ENCODE data around the gene PRR7. TPM values are rescaled to one million over a fixed set of nuclear protein-coding genes. Genes with fewer than 3 reads are reported as not detected.

The PRR7 gene
- total RNA-seq, 1 donor from 2014 or later: 1.4 TPM

DNA sequence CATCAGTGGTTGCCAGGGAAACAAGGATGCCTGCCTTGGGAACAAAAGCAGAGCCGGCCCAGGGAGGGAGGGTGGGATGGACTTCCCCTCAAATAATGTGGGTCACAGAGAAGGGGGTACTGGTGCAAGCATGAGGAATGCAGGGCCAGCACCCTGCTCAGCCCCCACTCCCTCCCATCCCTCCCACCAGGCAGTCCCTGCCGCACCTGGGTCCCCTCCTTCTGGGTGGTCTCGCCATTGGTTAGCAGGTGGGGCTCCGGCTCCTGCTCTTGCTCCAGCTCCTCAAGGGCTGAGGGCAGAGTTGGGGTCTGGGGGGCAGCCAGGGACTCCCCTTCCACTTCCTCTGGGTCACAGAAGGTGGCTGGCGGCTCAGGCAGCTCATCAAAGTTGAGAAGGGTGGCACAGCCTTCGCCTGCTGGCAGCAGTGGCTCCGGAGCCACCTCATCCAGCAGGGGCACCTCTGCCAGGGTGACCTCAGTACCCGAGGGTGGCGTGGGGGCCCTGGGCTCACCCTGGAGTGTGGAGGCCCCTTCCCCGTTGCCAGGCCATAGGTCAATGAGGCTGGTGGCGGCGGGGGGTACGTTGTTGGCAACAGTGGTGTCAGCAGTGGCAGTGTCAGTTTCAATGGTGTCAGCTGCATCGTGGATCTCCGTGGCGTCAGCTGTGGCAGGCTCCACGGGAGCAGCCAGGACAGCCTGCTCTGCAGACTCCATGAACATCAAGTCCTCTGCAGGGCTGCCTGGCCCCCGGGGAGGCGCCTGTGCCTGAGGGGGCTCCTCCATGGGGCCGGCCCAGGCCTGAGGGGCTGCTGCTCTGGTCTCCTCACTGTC is 11.5 kb downstream of the PRR7 start:
- no peak for DNase-seq (ENCODE audit: missing footprints)
- intact Hi-C loops (cut with DNase I): loop anchor here (2.0 kb wide), 1 partner anchor 13 kb away; no protein-coding TSS in a partner anchor
- no peak for ATAC-seq

DNA sequence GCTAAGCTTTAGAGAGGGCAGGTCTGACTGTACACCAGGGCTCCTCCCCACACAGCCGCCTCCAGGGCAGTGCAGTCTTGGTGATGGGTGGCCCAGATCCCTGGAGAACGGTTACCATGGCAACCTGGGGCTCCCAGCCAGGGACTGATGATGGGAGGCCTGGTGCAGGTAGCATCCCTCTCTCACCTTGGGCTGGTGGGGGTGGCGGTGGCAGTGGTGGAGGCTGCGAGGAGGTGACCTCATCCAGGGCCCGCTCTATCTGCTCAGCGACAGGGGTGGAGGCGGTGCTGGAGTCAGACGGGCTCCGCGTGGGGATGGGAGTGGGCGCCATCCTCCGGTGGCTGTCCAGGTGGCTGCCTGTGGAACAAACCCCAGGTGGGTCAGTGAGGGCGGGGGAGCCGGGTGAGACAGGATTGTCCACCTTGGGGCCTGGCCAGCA is 12.3 kb downstream of the PRR7 start:
- intact Hi-C loops (cut with DNase I): no loop called here
- DNase-seq (ENCODE audit: missing footprints): no peak
- no peak for ATAC-seq

DNA sequence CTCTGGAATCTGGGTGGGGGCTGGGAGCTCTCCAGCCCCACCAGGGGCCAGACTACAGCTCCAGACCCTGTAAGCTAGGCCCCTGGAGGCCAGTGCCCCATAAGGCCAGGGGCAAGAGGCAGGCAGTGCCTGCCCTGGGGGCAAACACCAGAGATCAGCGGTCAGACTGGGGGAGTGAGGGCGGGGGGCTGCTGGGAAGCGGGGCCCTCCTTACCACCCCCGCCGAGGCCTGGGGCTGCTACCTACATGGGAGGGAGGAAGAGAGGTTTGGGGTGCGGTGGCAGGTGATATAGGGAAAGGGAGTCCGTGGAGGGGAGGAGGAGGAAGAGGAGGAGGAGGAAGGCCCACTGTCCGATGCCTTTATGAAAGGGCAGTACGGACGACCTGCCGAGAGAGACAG is 12.7 kb downstream of the PRR7 start:
- DNase-seq (ENCODE audit: missing footprints) (no peak), ATAC-seq (no peak)
- intact Hi-C loops (cut with DNase I): no loop called here

DNA sequence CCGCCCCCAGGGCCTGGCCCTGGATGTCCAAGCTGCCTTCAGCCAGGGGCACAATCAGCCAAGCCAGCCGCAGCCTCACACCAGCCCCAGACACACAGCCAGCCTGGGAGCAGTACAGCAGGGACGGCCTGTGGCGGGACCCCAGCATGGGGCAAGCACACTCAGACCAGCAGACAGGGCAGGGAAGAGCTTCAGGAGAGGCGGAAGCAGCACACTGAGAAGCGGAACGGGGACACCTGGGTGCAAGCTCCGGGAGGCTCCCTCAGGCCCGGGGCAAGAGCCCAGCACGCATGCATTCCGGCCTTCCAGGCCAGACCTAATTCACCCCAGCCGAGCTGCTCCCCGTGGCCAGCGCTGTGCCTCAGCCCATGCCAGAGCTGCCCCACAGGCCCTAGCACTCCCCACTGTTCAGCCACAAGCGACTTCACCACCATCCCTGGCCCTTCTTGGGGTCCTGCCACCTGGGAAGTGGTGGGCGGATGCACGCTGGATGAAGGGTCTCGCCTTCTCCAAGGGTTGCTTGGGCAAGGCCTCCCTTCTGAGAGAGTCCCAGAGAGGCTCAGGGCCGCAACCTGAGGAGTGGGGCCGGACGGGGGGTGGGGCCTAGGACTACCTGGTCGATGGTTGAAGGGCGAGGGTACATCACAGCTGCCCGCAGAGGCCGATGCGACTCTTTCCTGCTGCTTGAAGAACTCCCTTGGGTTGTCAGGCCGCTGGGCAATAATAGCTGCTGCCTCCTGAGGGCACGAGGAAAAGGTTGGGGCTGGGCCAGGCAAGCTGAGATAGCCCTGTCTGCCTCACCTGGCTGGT is 13.4 kb downstream of the PRR7 start:
- no peak for ATAC-seq
- no peak for DNase-seq (ENCODE audit: missing footprints)
- intact Hi-C loops (cut with DNase I): no loop called here

DNA sequence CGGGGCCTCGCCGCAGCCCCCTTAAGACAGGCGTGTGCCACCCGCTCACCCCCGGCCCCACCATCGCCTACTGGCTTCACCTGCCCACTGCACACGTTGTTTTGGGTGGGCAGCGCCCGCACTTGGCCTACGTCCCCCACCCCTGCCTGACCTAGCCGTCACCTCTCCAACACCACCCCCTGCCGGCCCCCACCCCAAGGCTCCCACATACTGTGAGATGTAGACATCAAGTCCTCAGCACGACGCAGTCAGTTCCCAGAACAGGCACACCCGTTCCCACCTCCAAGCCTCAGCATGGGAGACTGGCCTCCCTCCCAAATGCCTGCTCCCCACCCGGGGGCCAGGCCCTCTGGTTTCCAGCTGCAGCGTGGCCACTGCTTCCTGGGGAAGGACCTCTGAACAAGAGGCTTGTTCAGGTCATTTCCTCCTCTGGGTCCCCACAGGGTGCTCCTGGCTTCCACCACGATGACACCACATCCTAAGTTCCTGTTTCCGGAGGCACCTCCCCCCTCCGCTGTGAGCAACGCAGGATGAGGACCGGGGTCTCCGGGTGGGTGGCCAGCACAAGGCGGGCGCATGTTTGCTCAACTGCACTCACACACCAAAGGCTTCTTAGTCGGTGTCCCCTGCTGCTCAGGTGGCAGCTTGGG is 15.5 kb downstream of the PRR7 start:
- DNase-seq (ENCODE audit: missing footprints) (no peak), ATAC-seq (peak; percentile 20)
- intact Hi-C loops (cut with DNase I): no loop called here

DNA sequence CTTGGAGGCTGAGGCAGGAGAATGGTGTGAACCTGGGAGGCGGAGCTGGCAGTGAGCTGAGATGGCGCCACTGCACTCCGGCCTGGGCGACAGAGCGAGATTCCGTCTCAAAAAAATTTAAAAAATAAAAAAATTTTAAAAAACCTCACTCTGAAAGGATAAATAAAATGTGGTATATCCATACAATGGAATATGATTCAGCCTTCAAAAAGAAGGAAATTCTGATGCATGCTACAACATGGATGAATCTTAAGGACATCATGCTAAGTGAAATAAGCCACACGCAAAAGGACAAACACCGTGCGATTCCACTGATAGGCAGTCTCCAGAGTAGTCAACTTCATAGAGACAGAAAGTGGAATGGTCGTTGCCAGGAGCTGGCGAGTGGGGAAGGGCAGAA is 18.4 kb downstream of the PRR7 start:
- ATAC-seq (no peak), DNase-seq (ENCODE audit: missing footprints) (no peak)
- intact Hi-C loops (cut with DNase I): no loop called here

DNA sequence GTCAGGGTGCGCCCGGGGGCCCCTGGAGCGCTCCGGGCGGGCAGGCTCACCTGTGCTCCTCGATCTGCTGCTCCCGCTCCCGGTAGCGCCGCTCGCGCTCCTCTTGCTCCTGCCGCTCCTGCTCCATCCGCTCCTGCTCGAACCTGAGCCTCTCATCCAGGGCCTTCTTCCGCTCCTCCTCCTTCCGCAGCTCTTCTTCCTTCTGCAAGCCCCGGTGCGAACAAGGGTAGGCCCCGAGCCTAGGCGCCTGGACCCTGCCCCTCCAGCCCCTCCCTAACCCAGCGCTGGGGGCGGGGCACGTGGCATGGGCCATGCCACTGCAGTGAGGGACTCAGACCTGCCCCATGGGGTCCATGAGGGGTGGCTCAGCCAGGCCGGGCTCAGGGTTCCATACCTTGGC is 20.2 kb downstream of the PRR7 start:
- intact Hi-C loops (cut with DNase I): no loop called here
- no peak for ATAC-seq
- DNase-seq (ENCODE audit: missing footprints): no peak

DNA sequence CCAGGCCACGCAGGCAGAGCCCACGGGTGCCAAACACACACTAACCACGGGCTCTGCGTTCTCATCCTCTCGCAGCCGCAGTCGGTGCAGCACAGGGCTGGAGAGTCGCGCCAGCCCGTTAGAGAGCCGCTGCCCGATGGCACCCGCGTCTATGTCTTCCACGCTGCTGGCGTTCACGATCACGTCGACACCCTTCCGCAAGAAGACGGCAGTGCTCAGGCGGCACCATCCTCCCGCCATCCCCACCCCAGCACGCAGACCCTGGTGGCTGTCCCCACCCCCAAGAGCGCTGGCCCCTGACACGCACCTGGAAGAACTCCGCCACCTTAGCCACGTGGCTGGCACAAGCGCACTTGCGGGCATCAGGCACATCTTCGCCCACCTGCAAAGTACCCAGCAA is 20.8 kb downstream of the PRR7 start:
- intact Hi-C loops (cut with DNase I): no loop called here
- ATAC-seq: no peak
- no peak for DNase-seq (ENCODE audit: missing footprints)

DNA sequence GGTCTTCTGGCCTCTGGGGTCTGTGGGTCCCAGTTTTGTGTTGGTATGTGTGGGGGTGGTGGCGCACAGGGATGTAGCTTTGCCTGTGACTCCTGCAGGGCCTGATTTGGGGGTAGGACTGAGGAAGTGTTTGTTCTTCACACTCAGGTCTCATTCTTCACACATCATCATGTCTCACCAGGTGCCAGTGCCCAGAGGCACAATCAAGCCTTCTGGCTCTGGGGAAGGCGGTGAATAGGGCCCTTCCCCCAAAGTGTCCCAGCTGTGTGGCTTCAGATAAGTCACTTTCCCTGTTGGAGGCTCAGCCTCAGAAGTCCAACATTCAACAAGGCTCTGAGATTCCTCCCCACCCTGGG is 21.7 kb downstream of the PRR7 start:
- no peak for ATAC-seq
- DNase-seq (ENCODE audit: missing footprints): no peak
- intact Hi-C loops (cut with DNase I): no loop called here

DNA sequence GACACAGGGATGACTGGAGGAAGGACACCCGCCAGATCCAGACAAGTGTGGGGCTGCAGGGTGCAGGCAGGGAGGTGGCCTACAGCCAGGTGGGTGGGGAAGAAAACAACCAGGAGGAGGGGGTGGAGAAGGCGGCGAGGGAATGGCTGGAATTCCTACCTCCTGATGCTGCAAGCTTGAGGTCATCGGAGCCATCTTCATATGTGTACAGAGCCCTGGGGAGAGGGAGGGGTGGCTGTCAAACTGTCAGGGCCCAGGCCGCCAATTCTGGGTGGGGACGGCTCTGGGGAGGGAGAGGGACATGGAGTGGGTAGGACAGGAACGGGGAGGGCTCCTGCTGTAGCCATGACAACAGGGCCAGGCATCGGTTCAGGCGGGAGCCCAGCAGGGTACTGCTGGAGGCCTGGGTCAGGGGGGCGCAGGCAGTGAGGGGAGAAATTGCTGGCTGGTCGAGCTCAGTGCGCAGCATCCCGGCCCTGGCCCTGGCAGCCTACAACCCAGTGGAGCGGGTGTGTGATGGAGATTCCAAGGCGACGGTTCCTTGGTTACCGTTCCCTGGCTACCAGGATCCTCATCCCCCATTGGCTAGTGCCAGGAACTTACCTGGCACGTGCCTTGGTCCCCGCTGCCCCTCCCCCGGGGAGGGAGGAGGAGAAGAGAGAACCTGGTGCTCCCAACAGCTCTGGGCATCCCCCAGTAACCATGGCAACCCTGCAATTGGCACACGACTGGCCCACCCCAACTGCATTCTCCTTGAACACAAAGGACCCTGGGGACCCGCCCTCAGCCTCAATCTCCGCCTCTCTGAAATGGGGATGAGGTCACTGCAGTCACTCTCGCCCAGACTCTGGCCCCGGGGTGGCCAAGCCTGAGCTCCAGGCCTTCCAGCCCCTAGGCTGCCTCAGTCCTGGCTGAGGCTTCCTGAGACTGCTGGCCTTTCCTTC is 22.3 kb downstream of the PRR7 start:
- DNase-seq (ENCODE audit: missing footprints): no peak
- peak; percentile 69 for ATAC-seq
- intact Hi-C loops (cut with DNase I): no loop called here

DNA sequence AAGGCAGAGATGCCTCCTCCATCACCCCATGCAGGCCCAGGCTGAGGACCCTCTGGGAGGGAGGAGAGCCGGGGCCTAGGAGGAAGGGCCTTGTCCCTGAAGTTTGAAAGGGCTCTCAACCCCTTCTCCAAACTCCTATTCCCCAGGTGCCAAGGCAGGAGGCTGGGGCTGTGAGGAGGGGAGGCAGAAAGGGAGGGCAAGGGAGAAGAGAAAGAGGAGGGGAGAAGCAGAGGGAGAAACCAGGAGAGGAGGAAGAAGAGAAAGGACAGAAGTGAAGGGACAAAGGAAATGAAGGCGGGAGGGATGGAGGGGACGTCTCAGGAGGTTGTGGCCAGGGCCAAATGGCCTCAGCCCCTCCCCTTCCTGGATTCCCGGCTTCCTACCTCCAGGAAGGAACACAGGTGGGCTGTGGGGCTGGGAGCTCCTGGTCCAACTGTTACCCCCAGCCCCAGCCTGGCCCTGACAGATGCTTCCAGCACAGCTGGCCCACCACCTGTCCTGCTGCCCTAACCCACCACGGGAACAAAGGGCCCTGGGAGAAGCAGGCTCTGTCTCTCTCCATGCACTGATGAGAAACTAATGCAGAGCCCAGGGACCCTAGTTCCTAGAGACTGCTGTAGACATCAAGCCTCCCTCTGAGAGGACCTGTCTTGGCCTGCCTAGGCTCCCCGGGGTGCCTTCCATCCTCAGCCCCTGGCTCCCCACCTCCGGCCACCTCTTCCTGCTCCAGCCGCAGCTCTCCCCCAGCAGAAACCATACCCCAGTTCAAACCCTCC is 23.3 kb downstream of the PRR7 start:
- ATAC-seq: no peak
- intact Hi-C loops (cut with DNase I): loop anchor here (2.0 kb wide), 1 partner anchor 13 kb away; no protein-coding TSS in a partner anchor
- no peak for DNase-seq (ENCODE audit: missing footprints)

DNA sequence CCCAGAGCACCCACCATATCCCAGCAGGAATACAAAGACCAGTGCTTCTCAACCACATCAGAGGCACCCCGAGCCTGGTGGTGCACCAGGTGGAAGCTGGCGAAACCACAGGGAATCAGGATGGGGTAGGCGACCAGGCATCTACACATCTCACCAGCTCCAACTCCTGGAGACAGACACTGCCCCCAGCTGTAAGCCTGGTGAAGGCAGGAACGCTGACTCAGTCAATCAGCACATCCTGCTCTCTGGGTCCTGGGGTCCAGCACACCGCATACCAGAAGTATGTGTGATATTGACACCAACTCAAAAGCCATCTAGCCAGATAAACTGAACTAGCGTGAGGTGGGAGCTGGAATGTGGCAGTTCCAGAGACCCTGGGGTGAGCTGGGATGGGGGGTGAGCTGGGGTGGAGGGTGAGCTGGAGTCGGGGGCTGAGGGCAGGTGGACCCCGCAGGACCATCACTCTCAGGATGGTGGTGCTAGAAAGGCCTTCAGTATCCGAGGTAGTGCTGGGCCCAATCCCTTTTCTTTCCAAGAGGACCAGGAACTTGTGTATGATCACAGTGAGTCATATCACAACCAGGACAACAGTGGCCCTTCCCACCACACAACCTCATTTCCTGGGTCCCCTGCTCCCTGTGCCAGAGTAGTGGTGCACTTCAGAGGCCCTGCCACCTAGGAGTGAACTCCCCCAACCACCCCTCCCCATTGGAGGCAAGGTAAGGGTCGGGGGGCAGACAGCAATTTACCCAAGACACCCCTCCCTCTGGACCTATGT is 24.3 kb downstream of the PRR7 start:
- no peak for ATAC-seq
- intact Hi-C loops (cut with DNase I): loop anchor here (2.0 kb wide), 1 partner anchor 14 kb away; no protein-coding TSS in a partner anchor
- DNase-seq (ENCODE audit: missing footprints): no peak

DNA sequence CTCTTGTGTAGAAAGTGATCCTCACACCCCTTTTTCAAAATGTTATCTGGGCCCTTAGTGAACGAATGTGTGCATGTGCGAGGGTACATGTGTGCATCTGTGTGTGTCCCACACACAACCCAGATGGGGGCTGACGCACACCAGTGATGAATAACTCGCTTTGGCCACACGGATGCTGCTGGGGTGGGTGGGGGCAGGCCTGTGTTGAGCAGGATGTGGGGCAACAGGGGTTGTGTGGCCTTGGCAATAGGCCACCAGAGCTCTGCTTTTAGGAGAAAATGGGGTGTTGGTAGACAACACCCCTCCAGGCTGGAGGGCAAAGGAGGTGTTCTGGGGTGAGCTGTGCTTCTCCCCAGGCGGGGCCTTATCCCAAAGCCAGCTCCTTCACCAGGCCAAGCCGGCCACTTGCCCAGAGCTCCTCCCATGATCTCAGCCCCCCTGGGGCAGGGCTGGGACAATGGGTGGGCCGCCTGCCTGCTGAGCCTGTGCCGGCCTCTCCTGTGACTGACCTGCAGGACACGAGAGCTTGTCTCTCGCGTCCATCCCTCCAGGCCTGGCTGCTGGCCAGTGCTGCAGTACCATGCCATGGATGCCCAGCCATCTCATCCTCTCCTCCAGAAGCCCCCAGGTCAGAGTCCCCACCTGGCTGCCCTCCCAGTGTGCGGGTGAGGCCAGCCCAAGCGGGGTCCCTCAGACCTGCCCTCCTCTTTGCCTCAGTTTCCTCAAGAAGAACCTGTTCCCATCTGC is 25.2 kb downstream of the PRR7 start:
- peak; percentile 84 for DNase-seq (ENCODE audit: missing footprints)
- ATAC-seq: peak; percentile 62
- intact Hi-C loops (cut with DNase I): loop anchor here (2.0 kb wide), 1 partner anchor 15 kb away; no protein-coding TSS in a partner anchor

DNA sequence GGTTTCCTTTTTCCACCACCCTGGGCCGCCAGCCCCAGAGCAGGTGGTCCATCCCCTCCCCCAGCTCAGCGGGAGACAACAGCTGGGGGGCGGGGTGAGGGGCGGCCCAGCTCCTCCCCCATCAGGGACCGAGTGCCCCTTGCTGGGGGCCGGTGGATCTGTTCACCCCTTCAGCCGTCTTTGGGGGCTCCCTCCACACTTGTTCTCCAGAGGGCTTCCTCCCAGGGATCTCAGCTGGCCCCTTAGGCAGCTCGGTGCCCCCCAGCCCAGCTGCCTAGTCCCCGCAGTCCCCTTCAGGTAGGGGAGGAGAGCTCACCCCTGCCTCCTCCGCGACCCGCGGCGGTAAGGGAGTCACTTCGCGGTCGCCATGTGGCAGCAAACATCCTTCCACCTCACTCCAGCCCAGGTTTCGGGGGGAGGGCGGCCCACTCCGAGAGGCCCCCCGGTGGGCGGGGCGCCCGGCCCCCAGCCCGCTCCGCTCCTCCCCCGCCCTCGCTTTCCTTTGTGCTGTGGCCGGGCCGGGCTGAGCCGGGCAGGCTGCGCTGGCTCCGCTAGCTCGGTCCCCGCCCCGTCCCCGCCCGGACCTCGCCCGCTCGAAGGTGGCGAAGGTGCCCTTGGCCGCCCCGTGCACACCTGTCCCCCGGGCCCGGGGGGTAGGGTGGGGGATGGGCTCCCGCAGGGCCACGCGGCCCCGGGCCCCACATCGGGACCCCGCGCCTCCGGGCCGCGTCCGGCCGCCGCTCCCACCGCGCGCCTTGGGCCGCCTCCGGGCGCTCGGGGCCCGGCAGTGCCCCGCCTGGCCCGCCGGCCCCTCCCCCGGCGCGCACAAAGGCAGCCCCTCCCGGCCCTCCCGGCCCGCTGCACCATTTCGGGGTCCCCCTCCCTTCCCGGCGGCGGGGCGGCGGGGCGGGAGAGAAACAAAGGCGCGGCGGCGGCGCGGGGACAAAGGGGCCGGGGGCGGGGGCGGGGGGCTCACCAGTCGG is 26.1 kb downstream of the PRR7 start:
- intact Hi-C loops (cut with DNase I): no loop called here
- ATAC-seq: no peak
- DNase-seq (ENCODE audit: missing footprints): no peak

DNA sequence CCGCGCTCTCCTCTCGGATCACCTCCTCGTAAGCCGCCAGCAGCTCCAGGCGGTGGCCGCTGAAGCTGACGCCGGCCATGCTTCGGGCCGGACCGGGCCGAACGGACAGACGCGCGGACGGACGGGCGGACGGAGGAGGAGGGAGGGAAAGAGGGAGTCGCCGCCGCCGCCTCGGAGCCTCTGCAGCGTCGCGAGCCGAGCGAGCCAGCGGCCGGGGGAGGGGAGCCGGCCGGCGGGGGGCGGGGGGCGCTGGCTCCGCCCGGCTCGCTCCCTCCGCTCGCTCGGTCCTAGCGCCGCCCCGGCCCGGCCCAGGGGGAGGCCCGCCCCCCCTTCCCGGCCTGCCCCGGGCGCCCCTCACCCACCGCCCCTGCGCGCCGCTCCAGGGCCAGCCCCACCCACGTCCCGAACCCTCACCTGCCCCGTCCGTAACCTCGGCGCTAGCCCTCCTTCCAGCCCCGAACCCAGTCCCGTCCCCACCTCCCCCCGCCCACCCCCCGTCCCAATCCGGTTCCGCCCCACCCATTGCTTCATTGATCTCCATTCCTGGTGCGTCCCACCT is 26.9 kb downstream of the PRR7 start, which contains the start of gene DBN1:
Gene DBN1, minus strand, starts transcription at position 192 of the 559 bp plus-strand sequence. Its CDS starts 113 bp downstream, at position 79.
- DNase-seq (ENCODE audit: missing footprints): no peak
- peak; percentile 34 for ATAC-seq
- intact Hi-C loops (cut with DNase I): no loop called here
